ENCODE measurements around the gene USP40. TPM values are rescaled to one million over a fixed set of nuclear protein-coding genes. Genes with fewer than 3 reads are reported as not detected.

Gene USP40
- total RNA-seq, 4 donors from 2014 or later, result 18.7 to 32.8 (median 23.0) TPM

DNA sequence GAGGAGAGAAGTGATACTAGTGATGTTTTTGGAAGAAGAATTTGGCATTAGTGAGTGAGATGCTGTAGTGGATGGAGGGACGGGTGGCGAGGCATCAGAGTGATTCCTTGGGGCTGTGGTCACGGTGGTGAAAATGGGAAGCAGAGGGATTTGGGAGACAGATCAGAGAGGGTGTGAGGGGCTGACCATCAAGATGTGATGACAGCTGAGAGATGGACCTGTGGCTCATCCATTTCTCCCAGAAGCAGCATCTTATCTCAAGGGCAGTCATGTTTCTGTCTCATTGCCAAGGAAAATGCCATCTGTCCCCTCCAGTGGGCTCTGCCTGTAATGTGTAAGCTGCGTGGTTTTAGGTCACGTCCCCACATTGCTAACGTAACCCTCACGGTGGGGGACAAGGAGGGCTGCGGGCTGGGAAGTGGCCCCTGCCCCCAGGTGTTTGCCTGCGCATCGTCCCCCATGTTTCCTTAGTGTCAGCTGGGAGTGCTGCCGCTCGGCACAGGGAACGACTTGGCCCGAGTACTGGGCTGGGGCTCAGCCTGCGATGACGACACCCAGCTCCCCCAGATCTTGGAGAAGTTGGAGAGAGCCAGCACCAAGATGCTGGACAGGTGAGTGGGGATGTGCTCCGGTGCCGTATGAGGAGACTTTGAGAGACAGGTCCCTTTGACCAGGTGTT lies 121.3 kb downstream of the USP40 start:
- no peak for TF ChIP-seq POLR2A (IDR thresholded peaks at IDR 0.05)
- TF ChIP-seq, protein P1, sequence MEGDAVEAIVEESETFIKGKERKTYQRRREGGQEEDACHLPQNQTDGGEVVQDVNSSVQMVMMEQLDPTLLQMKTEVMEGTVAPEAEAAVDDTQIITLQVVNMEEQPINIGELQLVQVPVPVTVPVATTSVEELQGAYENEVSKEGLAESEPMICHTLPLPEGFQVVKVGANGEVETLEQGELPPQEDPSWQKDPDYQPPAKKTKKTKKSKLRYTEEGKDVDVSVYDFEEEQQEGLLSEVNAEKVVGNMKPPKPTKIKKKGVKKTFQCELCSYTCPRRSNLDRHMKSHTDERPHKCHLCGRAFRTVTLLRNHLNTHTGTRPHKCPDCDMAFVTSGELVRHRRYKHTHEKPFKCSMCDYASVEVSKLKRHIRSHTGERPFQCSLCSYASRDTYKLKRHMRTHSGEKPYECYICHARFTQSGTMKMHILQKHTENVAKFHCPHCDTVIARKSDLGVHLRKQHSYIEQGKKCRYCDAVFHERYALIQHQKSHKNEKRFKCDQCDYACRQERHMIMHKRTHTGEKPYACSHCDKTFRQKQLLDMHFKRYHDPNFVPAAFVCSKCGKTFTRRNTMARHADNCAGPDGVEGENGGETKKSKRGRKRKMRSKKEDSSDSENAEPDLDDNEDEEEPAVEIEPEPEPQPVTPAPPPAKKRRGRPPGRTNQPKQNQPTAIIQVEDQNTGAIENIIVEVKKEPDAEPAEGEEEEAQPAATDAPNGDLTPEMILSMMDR (IDR thresholded peaks at IDR 0.05), result no peak
- Histone ChIP-seq H3K27me3 (no peaks in the 10 kb centered on the region), H3K36me3 (peaks cover 0 to 80% (median 4%) of the 10 kb centered on the region in 3 donors), H3K27ac (no peak overlapping the region), H3K4me3 (no peak overlapping the region), H3K9me3 (no peaks in the 10 kb centered on the region), H3K4me1 (peaks cover 0 to 20% (median 0%) of the 10 kb centered on the region in 3 donors)
- DNase-seq, result no peak
- intact Hi-C loops (cut with DNase I), result loop anchor here (10.0 kb wide), 2 partner anchors 90 to 150 kb away; partner anchors contain the start of gene DGKD
- 93 to 94% methylated on average over 3 to 8 of the region's 18 CpGs for WGBS, 2 donors

DNA sequence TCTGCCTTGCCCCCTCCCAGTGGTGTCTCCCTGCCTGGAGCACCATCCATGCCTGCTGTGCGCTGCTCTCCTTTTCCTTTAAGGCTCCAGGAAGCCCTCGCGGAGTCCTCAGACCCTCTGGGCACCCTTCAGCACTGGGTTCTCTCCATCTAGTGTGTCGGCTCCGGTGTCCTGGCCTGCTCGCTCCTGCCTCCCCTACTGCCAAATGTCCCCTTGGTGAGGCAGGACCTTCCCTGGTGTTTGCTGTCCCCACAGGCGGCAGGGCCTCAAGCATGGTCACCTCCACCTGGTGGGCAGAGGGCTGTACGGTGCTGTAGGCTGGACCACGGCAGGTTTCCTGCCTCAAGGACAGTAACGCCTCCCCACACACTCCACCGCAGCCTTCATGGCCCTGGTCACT lies 122.1 kb downstream of the USP40 start:
- H3K4me3 ChIP-seq, result no peak overlapping the region
- peaks cover 0 to 75% (median 0%) of the 10 kb centered on the region in 3 donors for H3K36me3 ChIP-seq
- TF ChIP-seq, protein P1 (IDR thresholded peaks at IDR 0.05), result no peak
- TF ChIP-seq POLR2A (IDR thresholded peaks at IDR 0.05), result no peak
- WGBS, 2 donors, result 89 to 94% methylated on average over 5 to 6 of the region's 11 CpGs
- intact Hi-C loops (cut with DNase I), result loop anchor here (10.0 kb wide), 2 partner anchors 90 to 150 kb away; partner anchors contain the start of gene DGKD
- peaks cover 0 to 20% (median 0%) of the 10 kb centered on the region in 3 donors for H3K4me1 ChIP-seq
- DNase-seq, result no peak
- no peak overlapping the region for H3K27ac ChIP-seq
- H3K9me3 ChIP-seq, result no peaks in the 10 kb centered on the region
- no peaks in the 10 kb centered on the region for H3K27me3 ChIP-seq

DNA sequence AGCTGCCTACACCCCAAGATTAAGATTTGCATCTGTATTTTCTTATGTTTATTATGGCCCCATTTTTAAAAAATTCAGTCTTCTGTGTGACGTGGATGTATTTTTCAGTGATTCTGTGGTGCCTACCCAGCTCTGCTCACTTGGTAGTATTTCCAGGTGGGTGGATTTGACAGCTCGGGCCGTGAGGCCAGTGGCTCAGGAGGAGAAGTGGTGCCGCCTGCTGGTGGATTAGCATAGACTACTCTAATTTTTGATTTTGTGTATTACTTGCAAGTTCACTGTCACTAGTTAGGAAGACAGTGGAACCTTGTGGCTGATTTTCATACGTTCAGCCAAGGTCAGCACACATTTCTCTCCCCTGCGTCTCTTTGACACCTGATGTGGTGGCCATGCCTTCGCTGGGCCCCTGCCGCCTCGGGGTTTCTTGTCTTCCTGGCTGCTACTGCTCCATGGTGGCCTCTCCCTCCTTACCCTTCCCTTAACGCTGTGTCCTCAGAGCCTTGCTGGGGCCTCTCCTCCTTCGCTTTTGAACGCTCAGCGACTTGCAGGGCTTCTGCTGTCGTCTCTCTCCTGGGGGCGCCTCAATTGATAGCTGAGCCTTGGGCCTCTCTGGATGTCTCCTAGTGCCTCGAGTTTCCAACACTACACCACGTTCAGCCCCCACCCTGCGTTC lies 122.9 kb downstream of the USP40 start:
- no peak for DNase-seq
- TF ChIP-seq, protein P1 (IDR thresholded peaks at IDR 0.05), result peak; percentile 69 to 92 (median 86)
- no peak for TF ChIP-seq POLR2A (IDR thresholded peaks at IDR 0.05)
- WGBS, 2 donors, result 55 to 58% methylated on average over 18 of the region's 18 CpGs

DNA sequence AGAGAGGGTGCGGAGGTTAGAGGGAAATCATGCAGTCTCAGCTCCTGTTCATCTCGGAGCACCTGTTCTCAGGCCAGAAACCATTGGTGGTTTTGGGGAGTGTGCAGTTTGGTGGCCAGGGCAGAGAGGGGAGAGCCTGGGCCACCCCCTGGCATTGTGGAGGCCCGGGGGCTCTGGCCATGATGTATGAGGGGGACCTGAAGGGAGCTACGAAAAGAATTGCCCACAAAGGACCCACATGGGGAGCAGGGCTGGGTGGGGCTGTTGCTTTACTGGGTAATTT lies 124.6 kb downstream of the USP40 start:
- H3K4me3 ChIP-seq, result no peak overlapping the region
- TF ChIP-seq, protein P1 (IDR thresholded peaks at IDR 0.05), result no peak
- TF ChIP-seq POLR2A (IDR thresholded peaks at IDR 0.05), result no peak
- no peaks in the 10 kb centered on the region for H3K27me3 ChIP-seq
- no peaks in the 10 kb centered on the region for H3K9me3 ChIP-seq
- 57 to 89% methylated on average over 2 to 4 of the region's 4 CpGs for WGBS, 2 donors
- peaks cover 0 to 75% (median 0%) of the 10 kb centered on the region in 3 donors for H3K36me3 ChIP-seq
- no peak overlapping the region for H3K27ac ChIP-seq
- intact Hi-C loops (cut with DNase I), result loop anchor here (10.0 kb wide), 2 partner anchors 87 to 147 kb away; partner anchors contain the start of gene DGKD
- no peak for DNase-seq
- peaks cover 0 to 8% (median 0%) of the 10 kb centered on the region in 3 donors for H3K4me1 ChIP-seq

More for the DNA sequence above, 122.9 kb downstream of the USP40 start:
- peaks cover 0 to 12% (median 0%) of the 10 kb centered on the region in 3 donors for H3K4me1 ChIP-seq
- no peak overlapping the region for H3K27ac ChIP-seq
- H3K9me3 ChIP-seq, result no peaks in the 10 kb centered on the region
- no peaks in the 10 kb centered on the region for H3K27me3 ChIP-seq
- intact Hi-C loops (cut with DNase I), result loop anchor here (10.0 kb wide), 2 partner anchors 89 to 149 kb away; partner anchors contain the start of gene DGKD
- H3K36me3 ChIP-seq, result peaks cover 0 to 75% (median 0%) of the 10 kb centered on the region in 3 donors
- no peak overlapping the region for H3K4me3 ChIP-seq
